ENCODE data around the gene KIF24. TPM values are rescaled to one million over a fixed set of nuclear protein-coding genes. Genes with fewer than 3 reads are reported as not detected.

Gene KIF24
- total and polyA plus RNA-seq, 2 experiments from 2014 or later: 0.71 to 1.3 TPM

Small RNAs within 50 kb of the gene (small RNA-seq; reads per million reads assigned to genes)
- gene RNU2-50P: not detected

Other genes starting within 250 kb of the KIF24 start
- gene DCAF12, start 202.6 kb downstream of the KIF24 start, total RNA-seq: 34.8 and 43.3 TPM in 2 replicates
- gene DCAF12, start 202.6 kb downstream of the KIF24 start, polyA plus RNA-seq: 23.9 and 28.6 TPM in 2 replicates
- gene UBAP1, start 150.2 kb downstream of the KIF24 start, total RNA-seq: 38.0 and 49.6 TPM in 2 replicates
- 43.2 and 49.7 TPM in 2 replicates for gene UBAP1, start 150.2 kb downstream of the KIF24 start, polyA plus RNA-seq
- gene NUDT2, start 301 bp upstream of the KIF24 start, total RNA-seq: 19.6 and 29.0 TPM in 2 replicates
- 23.4 and 40.8 TPM in 2 replicates for gene NUDT2, start 301 bp upstream of the KIF24 start, polyA plus RNA-seq
- 30.0 and 32.2 TPM in 2 replicates for gene MYORG, start 47.6 kb upstream of the KIF24 start, total RNA-seq
- gene MYORG, start 47.6 kb upstream of the KIF24 start, polyA plus RNA-seq: 13.2 and 23.4 TPM in 2 replicates
- 8.8 and 9.5 TPM in 2 replicates for gene FAM219A, start 129.3 kb upstream of the KIF24 start, total RNA-seq
- 15.0 and 16.3 TPM in 2 replicates for gene FAM219A, start 129.3 kb upstream of the KIF24 start, polyA plus RNA-seq
- 0.57 TPM in 1 of 2 replicates, not detected in the other for gene DNAI1, start 129.5 kb upstream of the KIF24 start, total RNA-seq
- not detected in 2 replicates for gene DNAI1, start 129.5 kb upstream of the KIF24 start, polyA plus RNA-seq
- 1.5 and 1.6 TPM in 2 replicates for gene ENHO, start 193.7 kb upstream of the KIF24 start, total RNA-seq
- gene ENHO, start 193.7 kb upstream of the KIF24 start, polyA plus RNA-seq: 5.3 and 9.4 TPM in 2 replicates